Activated T-cell treated with anti-CD3 and anti-CD28 coated beads, Interleukin-2, amount 50 U/mL, for 24 hours (primary cell): ENCODE results near the gene HERPUD2.
"Not testable (repeated sequence)": the region's sequence is repeated elsewhere in the genome, so short reads cannot be mapped to it uniquely, and the experiment has no call there.

ENCODE experiments used
- DNase-seq: peaks from one replicate; pipeline ENCODE4 v3.0.0-alpha.2; 2020
- H3K27ac Mint-ChIP-seq: 2 replicates; pipeline ENCODE4 v1.8.0; 2020; ENCODE audit warnings: mild to moderate bottlenecking, mixed read lengths
- H3K27me3 Mint-ChIP-seq: 2 replicates; pipeline ENCODE4 v1.8.0; 2020; ENCODE audit warnings: mixed read lengths
- H3K36me3 Mint-ChIP-seq: 2 replicates; pipeline ENCODE4 v1.8.0; 2020; ENCODE audit warnings: low read depth, mixed read lengths
- H3K4me1 Mint-ChIP-seq: 2 replicates; pipeline ENCODE4 v1.8.0; 2020; ENCODE audit warnings: low read depth, mixed read lengths
- H3K4me3 Mint-ChIP-seq: 2 replicates; pipeline ENCODE4 v1.8.0; 2020; ENCODE audit warnings: mild to moderate bottlenecking, moderate library complexity, mixed read lengths
- H3K9me3 Mint-ChIP-seq: 2 replicates; pipeline ENCODE4 v1.8.0; 2020; ENCODE audit warnings: mixed read lengths

The HERPUD2 gene

DNA sequence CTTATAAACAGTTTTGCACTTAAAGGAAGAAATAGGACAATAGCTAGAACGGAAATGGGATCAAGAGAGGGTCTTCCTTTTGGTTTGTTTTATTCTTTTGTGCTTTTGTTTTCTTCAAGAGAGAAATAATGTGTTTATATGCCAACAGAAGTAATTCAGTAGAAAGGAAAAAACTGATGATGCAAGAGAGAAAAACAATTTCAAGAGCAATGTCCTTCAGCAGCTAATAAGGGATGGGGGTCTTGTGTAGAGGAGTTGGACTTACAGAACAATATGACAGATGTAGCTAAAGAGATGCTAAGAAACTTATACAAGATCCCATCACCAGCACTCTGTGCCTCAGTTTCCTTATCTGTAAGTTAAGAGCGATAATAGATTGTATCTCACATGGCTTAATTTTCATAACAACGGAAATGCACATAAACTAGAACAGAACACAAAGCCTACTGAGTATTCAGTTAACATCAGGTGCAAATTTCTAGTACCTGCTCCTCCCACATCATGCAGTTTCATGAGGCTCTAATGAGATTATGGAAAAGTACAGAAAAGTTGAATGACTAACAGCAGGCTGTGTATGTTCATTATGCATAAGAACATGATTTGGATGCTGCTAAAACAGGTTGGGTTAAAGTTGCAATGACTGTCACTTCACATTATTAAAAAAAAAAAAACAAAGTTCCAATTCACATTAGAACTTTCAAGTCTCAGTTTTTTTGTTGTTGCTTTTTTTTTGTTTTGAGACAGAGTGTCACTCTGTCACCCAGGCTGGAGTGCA, 17.2 kb downstream of the HERPUD2 start:
- Mint-ChIP-seq H3K27ac (peak overlapping the region; percentile 9), H3K36me3 (peaks cover 12% of the 10 kb centered on the region), H3K9me3 (no peaks in the 10 kb centered on the region), H3K4me1 (peaks cover 77% of the 10 kb centered on the region), H3K27me3 (no peaks in the 10 kb centered on the region), H3K4me3 (no peak overlapping the region)
- DNase-seq = no peak

DNA sequence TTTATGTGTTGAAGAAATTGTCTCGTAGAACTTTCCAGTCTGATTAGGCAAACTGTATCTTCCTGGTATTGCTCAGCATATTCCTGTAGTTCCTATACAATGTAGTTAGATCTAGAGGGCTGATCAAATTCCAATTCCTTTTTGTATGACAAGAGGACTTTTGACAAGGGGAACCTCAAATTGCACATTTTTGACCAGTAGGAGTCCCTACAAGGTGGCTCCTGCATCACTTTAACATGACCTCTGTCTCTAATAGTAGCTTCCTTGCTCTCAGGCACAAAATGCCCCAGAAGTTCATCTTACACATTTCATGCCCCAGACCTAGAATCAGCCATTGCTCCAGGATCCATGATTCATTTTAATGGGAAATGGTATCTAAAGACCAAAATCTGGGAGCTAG, 18.7 kb downstream of the HERPUD2 start:
- H3K4me1 Mint-ChIP-seq = peaks cover 73% of the 10 kb centered on the region
- H3K4me3 Mint-ChIP-seq = no peak overlapping the region
- H3K9me3 Mint-ChIP-seq = no peaks in the 10 kb centered on the region

DNA sequence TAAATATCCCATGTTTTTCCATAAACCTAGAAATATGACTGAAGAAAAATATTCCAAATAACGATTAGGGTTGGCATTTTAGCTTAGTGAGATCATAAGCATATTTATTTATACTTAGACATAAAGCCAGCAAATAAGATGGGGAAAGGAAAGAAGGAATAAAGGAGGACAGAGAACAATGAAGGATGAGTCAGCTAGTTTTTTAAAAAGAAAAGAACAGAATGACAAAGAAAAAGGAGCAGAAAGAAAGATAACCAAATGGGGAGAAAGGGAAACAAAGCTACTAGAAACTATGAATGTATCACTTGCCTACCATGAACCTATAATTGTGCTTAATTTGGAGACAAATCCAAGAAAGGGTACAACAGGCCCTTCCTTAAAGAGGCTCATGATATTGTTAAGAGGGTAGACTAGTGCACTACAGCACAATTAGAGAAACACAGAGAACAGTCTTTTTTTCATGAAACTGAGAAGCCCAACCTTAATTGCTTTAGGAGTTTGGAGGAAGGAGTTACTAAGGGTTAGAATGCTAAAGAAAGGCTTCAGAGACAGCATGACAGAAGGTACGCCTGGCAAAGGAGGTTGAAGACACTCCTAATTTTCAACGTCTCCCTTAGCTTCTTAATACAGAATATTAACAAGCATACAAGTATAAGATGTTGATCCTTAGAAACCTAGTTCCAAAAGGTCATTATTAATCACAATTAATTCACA, 23.9 kb downstream of the HERPUD2 start:
- peaks cover 40% of the 10 kb centered on the region for H3K4me1 Mint-ChIP-seq
- H3K27ac Mint-ChIP-seq = peak overlapping the region; percentile 13
- no peak overlapping the region for H3K4me3 Mint-ChIP-seq
- peaks cover 2% of the 10 kb centered on the region for H3K9me3 Mint-ChIP-seq
- H3K27me3 Mint-ChIP-seq = no peaks in the 10 kb centered on the region
- DNase-seq = no peak
- H3K36me3 Mint-ChIP-seq = peaks cover 61% of the 10 kb centered on the region

More for the DNA sequence above, 18.7 kb downstream of the HERPUD2 start:
- H3K27ac Mint-ChIP-seq = no peak overlapping the region
- no peak for DNase-seq
- H3K36me3 Mint-ChIP-seq = peaks cover 16% of the 10 kb centered on the region
- H3K27me3 Mint-ChIP-seq = no peaks in the 10 kb centered on the region

DNA sequence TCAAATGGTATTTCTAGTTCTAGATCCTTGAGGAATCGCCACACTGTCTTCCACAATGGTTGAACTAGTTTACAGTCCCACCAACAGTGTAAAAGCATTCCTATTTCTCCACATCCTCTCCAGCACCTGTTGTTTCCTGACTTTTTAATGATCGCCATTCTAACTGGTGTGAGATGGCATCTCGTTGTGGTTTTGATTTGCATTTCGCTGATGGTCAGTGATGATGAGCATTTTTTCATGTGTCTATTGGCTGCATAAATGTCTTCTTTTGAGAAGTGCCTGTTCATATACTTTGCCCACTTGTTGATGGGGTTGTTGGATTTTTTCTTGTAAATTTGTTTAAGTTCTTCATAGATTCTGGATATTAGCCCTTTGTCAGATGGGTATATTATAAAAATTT, 34.5 kb downstream of the HERPUD2 start:
- H3K4me1 Mint-ChIP-seq = peaks cover 37% of the 10 kb centered on the region
- peaks cover 74% of the 10 kb centered on the region for H3K36me3 Mint-ChIP-seq
- H3K4me3 Mint-ChIP-seq, H3K27ac Mint-ChIP-seq, H3K27me3 Mint-ChIP-seq, H3K9me3 Mint-ChIP-seq, DNase-seq: not testable (repeated sequence)

DNA sequence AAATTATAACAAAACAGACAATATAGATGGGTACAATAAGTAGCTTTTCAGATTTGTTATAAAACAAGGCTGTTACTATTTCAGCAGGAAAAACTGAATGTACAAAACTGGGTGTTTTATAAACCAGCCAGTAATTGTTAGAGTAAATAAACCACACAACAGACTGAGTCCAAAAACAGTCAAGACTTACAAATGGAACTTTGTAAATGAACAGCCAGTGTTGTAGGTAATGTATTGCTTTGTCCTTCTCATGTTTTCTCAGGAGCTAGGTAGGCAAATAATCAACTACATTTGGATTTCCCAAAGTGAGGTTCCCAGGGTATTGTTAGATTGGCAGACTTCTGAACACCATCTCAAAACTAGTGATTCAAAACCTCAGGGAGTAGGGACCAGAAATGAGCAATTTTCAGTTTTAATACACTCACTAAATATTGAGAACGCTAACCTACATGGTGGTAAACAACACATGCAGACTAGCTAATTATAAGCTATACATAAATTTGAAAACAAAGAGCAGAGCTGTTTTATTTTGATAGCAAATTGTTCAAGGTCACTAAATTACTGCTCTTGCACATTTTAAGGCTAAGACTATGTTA, 36.2 kb downstream of the HERPUD2 start:
- H3K36me3 Mint-ChIP-seq = peaks cover 70% of the 10 kb centered on the region
- no peaks in the 10 kb centered on the region for H3K27me3 Mint-ChIP-seq
- no peak for DNase-seq
- no peak overlapping the region for H3K4me3 Mint-ChIP-seq
- H3K4me1 Mint-ChIP-seq = peaks cover 49% of the 10 kb centered on the region
- no peak overlapping the region for H3K27ac Mint-ChIP-seq
- peaks cover 10% of the 10 kb centered on the region for H3K9me3 Mint-ChIP-seq

DNA sequence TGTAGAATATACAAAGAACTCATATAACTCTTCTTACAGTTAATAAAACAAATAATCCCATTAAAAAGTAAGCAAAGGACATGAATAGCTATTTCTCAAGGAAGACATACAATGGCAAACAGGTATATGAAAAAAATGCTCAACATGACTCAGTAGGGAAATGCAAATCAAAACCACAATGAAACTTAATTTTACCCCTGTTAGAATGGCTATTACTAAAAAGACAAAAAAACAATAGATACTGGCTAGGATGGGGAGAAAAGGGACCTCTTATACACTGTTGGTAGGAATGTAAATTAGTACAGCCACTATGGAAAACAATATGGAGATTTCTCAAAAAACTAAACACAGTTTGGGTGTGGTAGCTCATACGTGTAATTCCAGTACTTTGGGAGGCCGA, 37.8 kb downstream of the HERPUD2 start:
- Mint-ChIP-seq H3K9me3 (peaks cover 20% of the 10 kb centered on the region), H3K4me3 (no peak overlapping the region), H3K36me3 (peaks cover 70% of the 10 kb centered on the region), H3K27ac (peak overlapping the region; percentile 74), H3K4me1 (peaks cover 63% of the 10 kb centered on the region), H3K27me3 (no peaks in the 10 kb centered on the region)
- DNase-seq = no peak

DNA sequence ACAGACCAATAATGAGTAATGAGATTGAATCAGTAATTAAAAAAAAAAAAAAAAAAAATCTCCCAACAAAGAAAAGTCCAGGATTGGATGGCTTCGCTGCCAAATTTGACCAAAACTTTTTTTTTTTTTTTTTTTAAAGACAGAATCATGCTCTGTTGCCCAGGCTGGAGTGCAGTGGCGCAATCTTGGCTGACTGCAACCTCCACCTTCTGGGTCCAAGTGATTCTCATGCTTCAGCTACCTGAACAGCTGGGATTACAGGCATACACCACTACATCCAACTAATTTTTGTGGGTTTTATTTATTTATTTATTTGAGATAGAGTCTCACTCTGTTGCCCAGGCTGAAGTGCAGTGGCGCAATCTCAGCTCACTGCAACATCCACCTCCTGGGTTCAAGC, 40.4 kb downstream of the HERPUD2 start:
- H3K27ac Mint-ChIP-seq, DNase-seq, H3K27me3 Mint-ChIP-seq, H3K4me3 Mint-ChIP-seq: not testable (repeated sequence)
- H3K9me3 Mint-ChIP-seq = peaks cover 13% of the 10 kb centered on the region
- H3K36me3 Mint-ChIP-seq = peaks cover 69% of the 10 kb centered on the region
- peaks cover 67% of the 10 kb centered on the region for H3K4me1 Mint-ChIP-seq

DNA sequence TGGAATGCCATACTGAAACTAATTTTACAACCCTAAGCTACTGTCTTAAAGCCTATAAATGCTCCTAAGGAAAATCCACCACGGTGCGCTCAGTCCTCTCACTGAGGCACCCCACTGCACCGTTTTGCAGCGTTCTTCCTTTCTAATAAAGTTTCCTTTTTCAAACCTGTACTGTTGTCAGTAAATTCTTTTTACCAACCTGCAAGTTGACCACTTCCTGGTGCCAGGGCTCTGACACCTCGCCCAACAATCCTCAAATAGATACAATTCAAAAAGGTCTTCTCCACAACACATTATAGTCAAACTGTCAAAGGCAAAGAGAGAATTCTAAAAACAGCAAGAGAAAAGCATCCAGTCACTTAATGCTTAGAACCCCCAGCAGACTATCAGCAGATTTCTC, 42.8 kb downstream of the HERPUD2 start:
- no peak for DNase-seq
- peaks cover 13% of the 10 kb centered on the region for H3K9me3 Mint-ChIP-seq
- no peaks in the 10 kb centered on the region for H3K27me3 Mint-ChIP-seq
- H3K27ac Mint-ChIP-seq = peak overlapping the region; percentile 2
- H3K4me3 Mint-ChIP-seq = no peak overlapping the region
- H3K36me3 Mint-ChIP-seq = peaks cover 71% of the 10 kb centered on the region
- H3K4me1 Mint-ChIP-seq = peaks cover 67% of the 10 kb centered on the region

DNA sequence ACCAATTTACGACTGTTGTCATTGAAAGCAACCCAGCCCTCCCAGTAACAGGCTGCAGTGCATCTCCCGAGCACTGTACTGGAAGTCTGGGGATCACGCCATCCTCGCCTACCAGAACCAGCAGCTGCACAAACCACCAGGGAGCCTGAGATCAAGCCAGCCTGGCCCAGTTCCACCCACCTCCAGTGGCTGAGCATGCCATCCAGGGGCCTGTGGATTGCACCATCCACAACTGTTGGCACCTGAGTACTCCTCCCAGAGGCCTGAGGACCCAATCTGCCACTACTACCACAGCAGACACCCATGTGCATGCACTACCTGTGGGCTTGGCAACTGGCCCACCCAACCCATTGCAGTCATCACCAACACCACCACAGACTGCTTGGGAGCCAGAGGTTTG, 44.2 kb downstream of the HERPUD2 start:
- Mint-ChIP-seq H3K27me3 (no peaks in the 10 kb centered on the region), H3K27ac (no peak overlapping the region), H3K4me1 (peaks cover 68% of the 10 kb centered on the region), H3K36me3 (peaks cover 66% of the 10 kb centered on the region), H3K9me3 (peaks cover 13% of the 10 kb centered on the region), H3K4me3 (no peak overlapping the region)
- no peak for DNase-seq

DNA sequence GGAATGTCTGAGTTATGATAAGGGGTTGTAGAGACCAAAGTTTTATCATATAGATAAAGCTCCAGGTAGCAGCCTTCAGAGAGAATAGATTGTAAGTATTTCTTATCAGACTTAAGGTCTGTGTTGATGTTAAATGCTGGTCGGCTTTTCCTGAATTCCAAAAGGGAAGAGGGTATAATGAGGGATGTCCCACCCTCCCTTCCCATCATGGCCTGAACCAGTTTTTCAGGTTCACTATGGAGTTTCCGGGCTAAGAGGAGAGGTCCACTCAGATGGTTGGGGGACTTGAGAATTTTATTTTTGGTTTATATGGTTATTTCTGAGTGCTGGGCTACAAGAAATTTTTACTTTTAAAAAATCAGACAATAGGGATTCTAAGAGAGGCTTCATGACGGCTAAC, 45.2 kb downstream of the HERPUD2 start:
- H3K27ac Mint-ChIP-seq = no peak overlapping the region
- H3K4me3 Mint-ChIP-seq = no peak overlapping the region
- H3K4me1 Mint-ChIP-seq = peaks cover 67% of the 10 kb centered on the region
- no peak for DNase-seq
- no peaks in the 10 kb centered on the region for H3K27me3 Mint-ChIP-seq
- peaks cover 58% of the 10 kb centered on the region for H3K36me3 Mint-ChIP-seq
- H3K9me3 Mint-ChIP-seq = peaks cover 10% of the 10 kb centered on the region

DNA sequence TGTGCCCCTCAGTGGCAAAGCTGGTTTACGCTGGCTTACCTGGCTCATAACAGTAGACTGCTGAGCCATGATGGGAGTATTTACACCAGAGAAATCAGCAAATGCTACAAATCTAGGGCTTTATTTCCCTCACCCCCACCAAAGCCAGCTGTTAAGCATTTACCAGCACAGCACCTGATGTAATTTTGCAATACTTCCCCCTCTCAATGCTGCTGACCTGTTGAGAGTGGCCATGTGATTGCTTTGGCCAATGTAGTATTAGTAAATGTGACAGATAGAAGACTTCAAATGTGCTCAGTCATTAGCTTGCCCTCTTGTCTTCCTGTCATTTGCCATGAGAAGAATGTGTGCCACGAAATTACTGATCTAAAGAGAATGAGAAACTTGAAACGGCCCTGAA, 46.6 kb downstream of the HERPUD2 start:
- Mint-ChIP-seq H3K4me3 (no peak overlapping the region), H3K27me3 (no peaks in the 10 kb centered on the region), H3K9me3 (peaks cover 7% of the 10 kb centered on the region), H3K27ac (peak overlapping the region; percentile 14), H3K4me1 (peaks cover 64% of the 10 kb centered on the region), H3K36me3 (peaks cover 47% of the 10 kb centered on the region)
- no peak for DNase-seq

DNA sequence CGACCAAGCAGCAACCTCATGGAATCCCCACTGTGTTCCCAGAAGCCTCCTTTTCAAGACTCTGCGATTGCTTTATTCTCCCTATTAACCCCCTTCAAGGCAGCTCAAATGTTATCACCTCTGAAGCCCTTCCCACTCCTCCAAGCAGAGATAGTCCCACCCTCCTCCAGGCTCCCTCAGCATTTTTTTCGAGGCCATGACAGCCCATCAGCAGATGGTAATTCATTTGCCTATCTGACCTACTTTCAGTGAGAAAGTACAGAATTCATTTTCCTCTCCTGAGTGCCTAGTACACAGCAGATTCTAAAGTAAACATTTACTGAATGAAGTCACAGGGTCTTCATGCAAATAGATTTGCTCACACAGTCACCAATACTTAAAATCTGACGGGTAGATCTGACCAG, 47.8 kb downstream of the HERPUD2 start:
- H3K27me3 Mint-ChIP-seq = no peaks in the 10 kb centered on the region
- peaks cover 66% of the 10 kb centered on the region for H3K4me1 Mint-ChIP-seq
- no peak for DNase-seq

DNA sequence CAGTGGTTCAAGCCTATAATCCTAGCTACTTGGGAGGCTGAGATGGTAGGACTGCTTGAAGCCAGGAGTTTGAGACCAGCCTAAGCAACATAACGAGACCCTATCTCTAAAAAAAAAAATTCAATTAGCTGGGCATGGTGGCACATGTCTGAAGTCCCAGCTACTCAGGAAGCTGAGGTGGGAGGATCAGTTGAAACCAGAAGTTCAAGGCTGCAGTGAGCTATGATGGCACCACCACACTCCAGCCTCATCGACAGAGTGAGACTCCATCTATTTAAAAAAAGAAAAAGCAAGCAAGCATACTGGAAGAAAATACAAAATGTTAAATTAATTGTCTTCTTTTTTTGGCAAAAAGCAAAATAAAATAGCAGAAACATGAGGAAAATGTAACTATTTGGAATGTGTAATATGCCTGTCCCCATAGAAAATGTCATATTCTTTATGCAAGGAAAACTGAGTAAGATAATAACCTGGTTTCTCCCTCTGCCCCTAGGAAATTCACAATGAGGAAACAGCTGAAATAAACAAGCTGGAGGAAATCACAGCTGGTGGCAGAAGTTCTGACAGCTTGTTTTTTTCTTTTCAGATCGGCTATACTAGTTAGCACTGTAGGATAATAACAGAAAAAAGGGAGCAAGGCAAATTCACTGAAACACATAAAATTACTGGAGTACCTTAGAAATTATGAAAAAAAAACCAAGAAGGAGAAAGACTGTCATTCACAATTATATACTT, 48.5 kb downstream of the HERPUD2 start:
- H3K27ac Mint-ChIP-seq = peak overlapping the region; percentile 78
- peak overlapping the region; percentile 6 for H3K4me3 Mint-ChIP-seq
- DNase-seq = no peak
- H3K4me1 Mint-ChIP-seq = peaks cover 68% of the 10 kb centered on the region
- peaks cover 37% of the 10 kb centered on the region for H3K36me3 Mint-ChIP-seq
- no peaks in the 10 kb centered on the region for H3K27me3 Mint-ChIP-seq
- no peaks in the 10 kb centered on the region for H3K9me3 Mint-ChIP-seq

More for the DNA sequence above, 47.8 kb downstream of the HERPUD2 start:
- peak overlapping the region; percentile 70 for H3K27ac Mint-ChIP-seq
- peaks cover 41% of the 10 kb centered on the region for H3K36me3 Mint-ChIP-seq
- no peak overlapping the region for H3K4me3 Mint-ChIP-seq
- H3K9me3 Mint-ChIP-seq = no peaks in the 10 kb centered on the region

DNA sequence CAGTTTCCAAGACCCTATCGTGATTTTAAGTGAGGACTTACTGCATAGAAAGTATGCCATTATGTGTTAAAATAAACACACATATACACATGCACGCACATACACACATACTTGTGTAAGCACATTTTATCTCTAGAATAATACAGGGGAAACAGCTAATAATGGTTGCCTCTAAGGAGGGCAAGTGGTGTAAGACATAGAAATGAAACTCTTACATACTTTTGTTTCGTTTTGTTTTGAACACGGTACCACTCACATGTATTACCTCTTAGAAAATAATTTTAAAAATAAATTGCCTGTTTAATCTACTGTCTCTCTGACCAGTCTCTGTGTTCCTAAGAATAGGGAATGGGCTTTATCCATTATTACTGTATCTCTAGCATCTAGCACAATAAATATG, 49.2 kb downstream of the HERPUD2 start:
- no peak overlapping the region for H3K4me3 Mint-ChIP-seq
- H3K4me1 Mint-ChIP-seq = peaks cover 68% of the 10 kb centered on the region
- H3K27ac Mint-ChIP-seq = no peak overlapping the region
- H3K27me3 Mint-ChIP-seq = no peaks in the 10 kb centered on the region
- DNase-seq = no peak
- H3K9me3 Mint-ChIP-seq = no peaks in the 10 kb centered on the region
- peaks cover 31% of the 10 kb centered on the region for H3K36me3 Mint-ChIP-seq
